K562 (cell line): ENCODE data around the gene CCDC9. TPM values are rescaled to one million over a fixed set of nuclear protein-coding genes. Genes with fewer than 3 reads are reported as not detected.

Experiments
- ARID2 ChIP-seq: fragments of 450-650 bp; IDR thresholded peaks from 2 replicates; pipeline ENCODE4 v1.6.1; 2017; ENCODE audit warnings: antibody characterized with exemption, mild to moderate bottlenecking
- BRF1 ChIP-seq: IDR thresholded peaks from 3 replicates; pipeline ENCODE4 v1.6.1; 2011; ENCODE audit warnings: borderline replicate concordance, mild to moderate bottlenecking; ENCODE audit not compliant: insufficient read length; ENCODE audit errors: extremely low read depth
- CBX2 ChIP-seq: fragments of 200-600 bp; sonication (generic); IDR thresholded peaks from one replicate; pipeline ENCODE4 v1.6.1; 2012; ENCODE audit warnings: mild to moderate bottlenecking, low read length, inconsistent platforms; ENCODE audit not compliant: insufficient read depth, poor library complexity, severe bottlenecking
- FOXJ2 ChIP-seq: fragments of 200-800 bp; sonication (Bioruptor generic); IDR thresholded peaks from 2 replicates; pipeline ENCODE4 v1.6.1; 2016; ENCODE audit warnings: missing genetic modification characterization, missing compliant biosample characterization
- HCFC1 ChIP-seq: IDR thresholded peaks from 2 replicates; pipeline ENCODE4 v1.6.1; 2012; ENCODE audit warnings: low read depth, low read length, improper control_type of control experiment
- IFI16 ChIP-seq: fragments of 250-450 bp; sonication (Bioruptor Pico); IDR thresholded peaks from 2 replicates; pipeline ENCODE4 v2.1.2; 2022; ENCODE audit warnings: mild to moderate bottlenecking, inconsistent platforms
- MCM2 ChIP-seq: fragments of 450-650 bp; IDR thresholded peaks from 2 replicates; pipeline ENCODE4 v1.6.1; 2017; ENCODE audit warnings: low read depth, mild to moderate bottlenecking
- MECOM ChIP-seq: fragments of 250-450 bp; sonication (Bioruptor Pico); IDR thresholded peaks from 2 replicates; pipeline ENCODE4 v1.8.0; 2022; ENCODE audit warnings: inconsistent platforms
- MTA2 ChIP-seq: fragments of 450-650 bp; IDR thresholded peaks from 2 replicates; pipeline ENCODE4 v1.6.1; 2016; ENCODE audit warnings: low read depth
- NCOA1 ChIP-seq: fragments of 450-650 bp; IDR thresholded peaks from 2 replicates; pipeline ENCODE4 v1.6.1; 2016; ENCODE audit warnings: low read depth
- NCOA6 ChIP-seq: fragments of 450-650 bp; IDR thresholded peaks from 2 replicates; pipeline ENCODE4 v1.6.1; 2017; ENCODE audit warnings: mild to moderate bottlenecking
- NRF1 ChIP-seq, 2 experiments: fragments of 450-650 bp; IDR thresholded peaks in 1 of 2; conservative IDR thresholded peaks in 1 of 2; 2 replicates each; pipeline ENCODE4 v1.6.1; 2014; ENCODE audit warnings: mild to moderate bottlenecking in 2 of 2
- RBFOX2 ChIP-seq: fragments of 200-400 bp; formaldehyde crosslinking; IDR thresholded peaks from 2 replicates; pipeline ENCODE4 v1.6.1; 2017; ENCODE audit warnings: low read depth, mild to moderate bottlenecking, low read length, moderate library complexity
- SLC30A9 ChIP-seq: fragments of 250-450 bp; sonication (Bioruptor Pico); IDR thresholded peaks from 2 replicates; pipeline ENCODE4 v1.8.0; 2022; ENCODE audit warnings: mild to moderate bottlenecking, moderate library complexity
- SMARCA4 ChIP-seq: fragments of 450-650 bp; IDR thresholded peaks from 2 replicates; pipeline ENCODE4 v1.6.1; 2016
- SOX6 ChIP-seq: fragments of 450-650 bp; IDR thresholded peaks from 2 replicates; pipeline ENCODE4 v1.6.1; 2014; ENCODE audit warnings: mild to moderate bottlenecking
- SREBF1 ChIP-seq: fragments of 150-350 bp; IDR thresholded peaks from 2 replicates; pipeline ENCODE4 v1.6.1; 2014; ENCODE audit warnings: antibody characterized with exemption, low read depth, low read length, borderline replicate concordance
- TOE1 ChIP-seq, 2 experiments: fragments of 450-650 bp in 1 of 2; sonication (generic) in 1 of 2; formaldehyde crosslinking in 1 of 2; IDR thresholded peaks; 2 replicates each; pipeline versions ENCODE4 v1.7.1 to v1.8.0; 2016 to 2022; ENCODE audit warnings: borderline replicate concordance in 2 of 2, mild to moderate bottlenecking in 2 of 2, antibody characterized with exemption in 1 of 2, inconsistent platforms in 1 of 2, low read depth in 1 of 2, missing genetic modification reagents in 1 of 2, moderate library complexity in 1 of 2
- ZEB2 ChIP-seq: fragments of 450-650 bp; IDR thresholded peaks from 2 replicates; pipeline ENCODE4 v1.6.1; 2016
- ZNF551 ChIP-seq: fragments of 250-450 bp; sonication (Bioruptor Pico); IDR thresholded peaks from 2 replicates; pipeline ENCODE4 v1.5.0; 2021; ENCODE audit warnings: mild to moderate bottlenecking, moderate library complexity
- polyA plus RNA-seq, 8 experiments: library from polyadenylated mRNA; depleted of rRNA in 4 of 8; stranded (reverse) in 5 of 8; unstranded in 3 of 8; fragments of >200 nt; fragmentation: Nextera tagmentation in 2 of 8; fragmentation: Illumina TruSeq in 1 of 8; extraction: Ambion mirVana in 2 of 8; extraction: Trizol in 1 of 8; gene quantifications; 2 replicates each; pipeline versions ENCODE4 v1.2.1 to v1.2.3, GENCODE V29; 2011 to 2014; ENCODE audit warnings: inconsistent platforms in 1 of 8, missing spikeins in 1 of 8
- total RNA-seq, 7 experiments: library from RNA; depleted of rRNA in 6 of 7; stranded (reverse); fragments of >200 nt in 6 of 7; fragmentation: Illumina TruSeq in 2 of 7; extraction: Trizol in 2 of 7; gene quantifications; 2 replicates each; pipeline versions ENCODE4 v1.2.1 to v1.2.3, GENCODE V29; 2011 to 2021; ENCODE audit warnings: low replicate concordance in 1 of 7
- TF ChIP-seq, protein P1 (sequence below): IDR thresholded peaks from 2 replicates; pipeline ENCODE4 v1.6.1; 2012; ENCODE audit warnings: low read depth, low read length, improper control_type of control experiment, borderline replicate concordance
- TF ChIP-seq, protein P2 (sequence below): sonication (generic); formaldehyde crosslinking; IDR thresholded peaks from 2 replicates; pipeline ENCODE4 v1.8.1; 2023; ENCODE audit warnings: missing genetic modification reagents, mild to moderate bottlenecking, borderline replicate concordance

Gene CCDC9
- total and polyA plus RNA-seq, 9 of the 15 experiments (the other 6 are each of a cell fraction or from before 2014, with no cell fraction given) = 0.23 to 38.6 (median 8.4) TPM

DNA sequence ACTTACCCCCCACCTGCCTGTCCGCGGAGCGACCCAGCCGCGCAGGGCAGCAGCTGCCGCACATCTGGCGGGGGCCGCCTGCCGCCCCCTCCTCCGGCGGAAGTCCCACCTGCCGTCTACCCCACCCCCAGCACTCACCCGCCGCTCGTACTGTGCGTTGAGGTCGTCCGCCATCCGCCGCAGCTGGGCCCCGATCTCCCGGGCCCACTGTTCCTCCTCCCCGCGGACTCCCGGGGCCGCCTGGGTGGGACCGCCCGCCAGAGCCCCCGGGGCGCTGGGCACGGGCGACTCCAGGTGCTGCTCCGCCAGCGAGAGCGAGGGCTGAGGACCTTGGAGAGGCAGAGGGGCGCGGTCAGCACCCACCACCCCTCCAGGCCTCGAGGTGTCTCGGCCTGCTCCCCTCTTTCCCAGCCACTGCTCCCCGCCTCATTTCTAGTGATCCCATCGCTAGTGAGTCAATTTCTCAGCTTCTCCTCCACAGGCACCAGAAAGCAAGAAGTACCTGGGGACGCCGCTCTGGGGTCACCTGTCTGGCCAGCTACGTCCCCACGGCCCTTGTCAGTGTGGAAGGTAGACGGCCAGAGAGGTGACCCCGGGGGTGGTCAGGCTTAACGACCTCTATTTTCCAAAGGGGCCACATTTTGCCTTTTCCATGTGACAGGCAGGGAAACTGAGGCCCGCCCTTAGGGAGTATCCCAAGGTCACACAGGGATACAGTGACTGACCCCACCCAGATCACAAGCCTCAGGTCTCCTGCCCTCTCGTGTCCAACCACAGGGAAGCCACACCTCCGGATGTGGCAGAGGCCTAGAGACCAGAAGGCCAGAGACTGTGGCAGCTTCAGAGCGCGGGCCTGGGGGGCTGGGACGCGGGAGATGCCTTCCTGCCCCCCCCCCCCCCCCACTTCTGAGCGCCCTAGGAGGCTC, 29.6 kb upstream of the CCDC9 start (continued):
- TF ChIP-seq TOE1 (IDR thresholded peaks at IDR 0.05; ENCODE audit: borderline replicate concordance) (no peak; the same call in 1 of the 2 replicates), TOE1 (CRISPR knock-in tag; IDR thresholded peaks at IDR 0.05; ENCODE audit: borderline replicate concordance, low read depth) (no peak), MECOM (CRISPR knock-in tag) (peak; percentile 50; the same call in 1 of the 2 replicates), SOX6 (no peak; the same call in 1 of the 2 replicates), CBX2 (no peak), FOXJ2 (tag) (no peak), SREBF1 (peak; percentile 90), ZEB2 (no peak; the same call in 1 of the 2 replicates), MTA2 (no peak), NCOA1 (no peak), ZNF551 (CRISPR knock-in tag) (no peak), NCOA6 (no peak), MCM2 (no peak), SMARCA4 (peak; percentile 15; the same call in 1 of the 2 replicates), NRF1 (conservative IDR thresholded peaks at IDR 0.05 in 1 of 2, IDR thresholded peaks at IDR 0.05 in 1 of 2) (0 out of 4 replicates have a peak, but pooled peaks of 1 of the 2 experiments have one; percentile 5), HCFC1 (peak; percentile 4; the same call in 1 of the 2 replicates), ARID2 (0 out of 2 replicates have a peak, but pooled peaks have one; percentile 15), RBFOX2 (peak; percentile 97), IFI16 (CRISPR knock-in tag) (no peak), SLC30A9 (CRISPR knock-in tag) (0 out of 2 replicates have a peak, but pooled peaks have one; percentile 7), BRF1 (no peak)
- TF ChIP-seq, protein P1, sequence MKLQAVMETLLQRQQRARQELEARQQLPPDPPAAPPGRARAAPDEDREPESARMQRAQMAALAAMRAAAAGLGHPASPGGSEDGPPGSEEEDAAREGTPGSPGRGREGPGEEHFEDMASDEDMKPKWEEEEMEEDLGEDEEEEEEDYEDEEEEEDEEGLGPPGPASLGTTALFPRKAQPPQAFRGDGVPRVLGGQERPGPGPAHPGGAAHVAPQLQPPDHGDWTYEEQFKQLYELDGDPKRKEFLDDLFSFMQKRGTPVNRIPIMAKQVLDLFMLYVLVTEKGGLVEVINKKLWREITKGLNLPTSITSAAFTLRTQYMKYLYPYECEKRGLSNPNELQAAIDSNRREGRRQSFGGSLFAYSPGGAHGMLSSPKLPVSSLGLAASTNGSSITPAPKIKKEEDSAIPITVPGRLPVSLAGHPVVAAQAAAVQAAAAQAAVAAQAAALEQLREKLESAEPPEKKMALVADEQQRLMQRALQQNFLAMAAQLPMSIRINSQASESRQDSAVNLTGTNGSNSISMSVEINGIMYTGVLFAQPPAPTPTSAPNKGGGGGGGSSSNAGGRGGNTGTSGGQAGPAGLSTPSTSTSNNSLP = no peak
- TF ChIP-seq, protein P2, sequence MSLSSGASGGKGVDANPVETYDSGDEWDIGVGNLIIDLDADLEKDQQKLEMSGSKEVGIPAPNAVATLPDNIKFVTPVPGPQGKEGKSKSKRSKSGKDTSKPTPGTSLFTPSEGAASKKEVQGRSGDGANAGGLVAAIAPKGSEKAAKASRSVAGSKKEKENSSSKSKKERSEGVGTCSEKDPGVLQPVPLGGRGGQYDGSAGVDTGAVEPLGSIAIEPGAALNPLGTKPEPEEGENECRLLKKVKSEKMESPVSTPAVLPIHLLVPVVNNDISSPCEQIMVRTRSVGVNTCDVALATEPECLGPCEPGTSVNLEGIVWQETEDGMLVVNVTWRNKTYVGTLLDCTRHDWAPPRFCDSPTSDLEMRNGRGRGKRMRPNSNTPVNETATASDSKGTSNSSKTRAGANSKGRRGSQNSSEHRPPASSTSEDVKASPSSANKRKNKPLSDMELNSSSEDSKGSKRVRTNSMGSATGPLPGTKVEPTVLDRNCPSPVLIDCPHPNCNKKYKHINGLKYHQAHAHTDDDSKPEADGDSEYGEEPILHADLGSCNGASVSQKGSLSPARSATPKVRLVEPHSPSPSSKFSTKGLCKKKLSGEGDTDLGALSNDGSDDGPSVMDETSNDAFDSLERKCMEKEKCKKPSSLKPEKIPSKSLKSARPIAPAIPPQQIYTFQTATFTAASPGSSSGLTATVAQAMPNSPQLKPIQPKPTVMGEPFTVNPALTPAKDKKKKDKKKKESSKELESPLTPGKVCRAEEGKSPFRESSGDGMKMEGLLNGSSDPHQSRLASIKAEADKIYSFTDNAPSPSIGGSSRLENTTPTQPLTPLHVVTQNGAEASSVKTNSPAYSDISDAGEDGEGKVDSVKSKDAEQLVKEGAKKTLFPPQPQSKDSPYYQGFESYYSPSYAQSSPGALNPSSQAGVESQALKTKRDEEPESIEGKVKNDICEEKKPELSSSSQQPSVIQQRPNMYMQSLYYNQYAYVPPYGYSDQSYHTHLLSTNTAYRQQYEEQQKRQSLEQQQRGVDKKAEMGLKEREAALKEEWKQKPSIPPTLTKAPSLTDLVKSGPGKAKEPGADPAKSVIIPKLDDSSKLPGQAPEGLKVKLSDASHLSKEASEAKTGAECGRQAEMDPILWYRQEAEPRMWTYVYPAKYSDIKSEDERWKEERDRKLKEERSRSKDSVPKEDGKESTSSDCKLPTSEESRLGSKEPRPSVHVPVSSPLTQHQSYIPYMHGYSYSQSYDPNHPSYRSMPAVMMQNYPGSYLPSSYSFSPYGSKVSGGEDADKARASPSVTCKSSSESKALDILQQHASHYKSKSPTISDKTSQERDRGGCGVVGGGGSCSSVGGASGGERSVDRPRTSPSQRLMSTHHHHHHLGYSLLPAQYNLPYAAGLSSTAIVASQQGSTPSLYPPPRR (CRISPR knock-in tag) = no peak
